Measurements from ENCODE around the gene MYCBP.
A peak's percentile ranks its signal among the peaks of the same experiment; 100 is the strongest.

The MYCBP gene

GRCh38 chr1:38872401-38873026 is 634 bp downstream of the MYCBP start:
- peak overlapping the region; percentile 69 to 96 (median 86) for H3K4me3 ChIP-seq (ENCODE audit: low read depth in 1 of 5, low read length in 5 of 5)
- H3K27me3 ChIP-seq (ENCODE audit: control insufficient read depth in 5 of 5, insufficient read depth in 4 of 5, low read length in 5 of 5), result no peaks in the 10 kb centered on the region
- peak overlapping the region in 4 of 5 donors; percentile 71 to 86 (median 85) for H3K9ac ChIP-seq (ENCODE audit: low read length in 5 of 5)
- no peaks in the 10 kb centered on the region for H3K36me3 ChIP-seq (ENCODE audit: control insufficient read depth in 5 of 5, insufficient read depth in 5 of 5, low read length in 5 of 5)
- no peaks in the 10 kb centered on the region for H3K9me3 ChIP-seq (ENCODE audit: control insufficient read depth in 5 of 5, low read length in 5 of 5)
- peaks cover 5 to 37% (median 33%) of the 10 kb centered on the region in 5 donors for H3K4me1 ChIP-seq (ENCODE audit: control insufficient read depth in 5 of 5, insufficient read depth in 5 of 5, low read length in 5 of 5)
- H3K27ac ChIP-seq (ENCODE audit: low read depth, low read length), result peak overlapping the region; percentile 77

DNA sequence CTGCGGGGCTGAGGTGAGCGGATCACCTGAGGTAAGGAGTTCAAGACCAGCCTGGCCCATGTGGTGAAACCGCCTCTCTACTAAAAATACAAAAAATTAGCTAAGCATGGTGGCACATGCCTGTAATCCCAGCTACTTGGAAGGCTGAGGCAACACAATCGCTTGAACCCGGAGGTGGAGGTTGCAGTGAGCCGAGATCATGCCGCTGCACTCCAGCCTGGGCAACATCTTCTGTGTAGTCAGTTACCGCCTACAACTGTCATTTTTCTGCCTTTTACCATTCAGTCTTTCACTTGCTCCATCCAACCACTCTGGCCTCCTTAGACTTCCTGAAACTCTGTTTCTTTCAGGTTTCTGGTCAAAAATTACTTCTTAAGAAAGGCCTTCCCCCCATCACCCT is 2.2 kb downstream of the MYCBP start:
- no peak overlapping the region for H3K27ac ChIP-seq (ENCODE audit: low read depth, low read length)
- no peaks in the 10 kb centered on the region for H3K36me3 ChIP-seq (ENCODE audit: control insufficient read depth in 5 of 5, insufficient read depth in 5 of 5, low read length in 5 of 5)
- no peaks in the 10 kb centered on the region for H3K9me3 ChIP-seq (ENCODE audit: control insufficient read depth in 5 of 5, low read length in 5 of 5)
- peaks cover 5 to 38% (median 35%) of the 10 kb centered on the region in 5 donors for H3K4me1 ChIP-seq (ENCODE audit: control insufficient read depth in 5 of 5, insufficient read depth in 5 of 5, low read length in 5 of 5)
- H3K9ac ChIP-seq (ENCODE audit: low read length in 5 of 5), result no peak overlapping the region
- H3K4me3 ChIP-seq (ENCODE audit: low read depth in 1 of 5, low read length in 5 of 5), result no peak overlapping the region
- no peaks in the 10 kb centered on the region for H3K27me3 ChIP-seq (ENCODE audit: control insufficient read depth in 5 of 5, insufficient read depth in 4 of 5, low read length in 5 of 5)

DNA sequence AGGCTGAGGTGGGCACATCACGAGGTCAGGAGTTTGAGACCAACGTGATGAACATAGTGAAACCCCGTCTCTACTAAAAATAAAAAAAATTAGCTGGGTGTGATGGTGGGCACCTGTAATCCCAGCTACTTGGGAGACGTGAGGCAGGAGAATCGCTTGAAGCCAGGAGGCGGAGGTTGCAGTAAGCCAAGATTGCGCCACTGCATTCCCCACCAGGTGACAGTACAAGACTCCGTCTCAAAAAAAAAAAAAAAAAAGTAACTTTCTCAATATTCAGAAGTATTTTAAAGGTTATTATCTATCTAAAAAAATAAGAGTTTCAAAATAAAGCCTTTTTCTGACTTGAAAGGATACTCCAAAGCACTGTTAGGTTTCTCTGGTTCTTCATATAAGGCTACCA is 5.9 kb downstream of the MYCBP start:
- Histone ChIP-seq H3K27me3 (ENCODE audit: control insufficient read depth in 5 of 5, insufficient read depth in 4 of 5, low read length in 5 of 5) (no peaks in the 10 kb centered on the region), H3K36me3 (ENCODE audit: control insufficient read depth in 5 of 5, insufficient read depth in 5 of 5, low read length in 5 of 5) (peaks cover 0 to 6% (median 0%) of the 10 kb centered on the region in 5 donors), H3K9me3 (ENCODE audit: control insufficient read depth in 5 of 5, low read length in 5 of 5) (no peaks in the 10 kb centered on the region), H3K27ac (ENCODE audit: low read depth, low read length) (no peak overlapping the region), H3K4me3 (ENCODE audit: low read depth in 1 of 5, low read length in 5 of 5) (no peak overlapping the region), H3K9ac (ENCODE audit: low read length in 5 of 5) (no peak overlapping the region), H3K4me1 (ENCODE audit: control insufficient read depth in 5 of 5, insufficient read depth in 5 of 5, low read length in 5 of 5) (peaks cover 4 to 50% (median 36%) of the 10 kb centered on the region in 5 donors)

- Histone ChIP-seq H3K4me1 (ENCODE audit: control insufficient read depth in 5 of 5, insufficient read depth in 5 of 5, low read length in 5 of 5) (peaks cover 4 to 61% (median 45%) of the 10 kb centered on the region in 5 donors), H3K27ac (ENCODE audit: low read depth, low read length) (peak overlapping the region; percentile 93), H3K9me3 (ENCODE audit: control insufficient read depth in 5 of 5, low read length in 5 of 5) (no peaks in the 10 kb centered on the region), H3K27me3 (ENCODE audit: control insufficient read depth in 5 of 5, insufficient read depth in 4 of 5, low read length in 5 of 5) (no peaks in the 10 kb centered on the region), H3K4me3 (ENCODE audit: low read depth in 1 of 5, low read length in 5 of 5) (no peak overlapping the region), H3K36me3 (ENCODE audit: control insufficient read depth in 5 of 5, insufficient read depth in 5 of 5, low read length in 5 of 5) (peaks cover 0 to 6% (median 0%) of the 10 kb centered on the region in 5 donors), H3K9ac (ENCODE audit: low read length in 5 of 5) (no peak overlapping the region)
Measured at GRCh38 chr1:38865112-38865715, 7.9 kb downstream of the MYCBP start.

DNA sequence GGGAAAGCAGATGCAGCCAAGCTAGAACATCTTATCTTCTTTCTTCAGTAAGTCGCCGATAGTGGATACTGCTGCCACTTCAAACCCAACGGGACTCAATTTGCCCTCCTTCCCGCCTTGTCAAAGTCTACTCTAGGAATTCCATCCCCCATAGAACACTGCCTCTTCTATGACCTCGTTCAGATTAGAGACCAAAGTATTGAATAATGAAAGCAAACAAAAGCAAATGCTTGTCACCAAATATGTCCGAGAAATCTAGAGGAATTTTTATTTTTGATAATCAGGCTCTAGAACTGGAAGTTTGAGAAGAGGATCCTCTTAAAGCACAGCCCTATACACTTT is 12.7 kb downstream of the MYCBP start:
- Histone ChIP-seq H3K4me1 (ENCODE audit: control insufficient read depth in 5 of 5, insufficient read depth in 5 of 5, low read length in 5 of 5) (peaks cover 9 to 80% (median 69%) of the 10 kb centered on the region in 5 donors), H3K27me3 (ENCODE audit: control insufficient read depth in 5 of 5, insufficient read depth in 4 of 5, low read length in 5 of 5) (no peaks in the 10 kb centered on the region), H3K27ac (ENCODE audit: low read depth, low read length) (peak overlapping the region; percentile 91), H3K4me3 (ENCODE audit: low read depth in 1 of 5, low read length in 5 of 5) (peak overlapping the region; percentile 66 to 100 (median 94)), H3K9me3 (ENCODE audit: control insufficient read depth in 5 of 5, low read length in 5 of 5) (no peaks in the 10 kb centered on the region), H3K36me3 (ENCODE audit: control insufficient read depth in 5 of 5, insufficient read depth in 5 of 5, low read length in 5 of 5) (peaks cover 8 to 16% (median 9%) of the 10 kb centered on the region in 5 donors), H3K9ac (ENCODE audit: low read length in 5 of 5) (peak overlapping the region; percentile 77 to 98 (median 87))

GRCh38 chr1:38859561-38860453 is 13.3 kb downstream of the MYCBP start, which contains the start of gene RRAGC:
RRAGC (minus strand) TSS chr1:38859772; CDS start chr1:38859646, 126 bp downstream.
- Histone ChIP-seq H3K27me3 (ENCODE audit: control insufficient read depth in 5 of 5, insufficient read depth in 4 of 5, low read length in 5 of 5) (no peaks in the 10 kb centered on the region), H3K36me3 (ENCODE audit: control insufficient read depth in 5 of 5, insufficient read depth in 5 of 5, low read length in 5 of 5) (peaks cover 8 to 21% (median 13%) of the 10 kb centered on the region in 5 donors), H3K4me3 (ENCODE audit: low read depth in 1 of 5, low read length in 5 of 5) (peak within 1 kb of the TSS; percentile 84 to 100 (median 94)), H3K27ac (ENCODE audit: low read depth, low read length) (peak within 1 kb of the TSS; percentile 98), H3K9ac (ENCODE audit: low read length in 5 of 5) (peak within 1 kb of the TSS; percentile 93 to 100 (median 98)), H3K4me1 (ENCODE audit: control insufficient read depth in 5 of 5, insufficient read depth in 5 of 5, low read length in 5 of 5) (peaks cover 9 to 82% (median 75%) of the 10 kb centered on the region in 5 donors), H3K9me3 (ENCODE audit: control insufficient read depth in 5 of 5, low read length in 5 of 5) (no peaks in the 10 kb centered on the region)

DNA sequence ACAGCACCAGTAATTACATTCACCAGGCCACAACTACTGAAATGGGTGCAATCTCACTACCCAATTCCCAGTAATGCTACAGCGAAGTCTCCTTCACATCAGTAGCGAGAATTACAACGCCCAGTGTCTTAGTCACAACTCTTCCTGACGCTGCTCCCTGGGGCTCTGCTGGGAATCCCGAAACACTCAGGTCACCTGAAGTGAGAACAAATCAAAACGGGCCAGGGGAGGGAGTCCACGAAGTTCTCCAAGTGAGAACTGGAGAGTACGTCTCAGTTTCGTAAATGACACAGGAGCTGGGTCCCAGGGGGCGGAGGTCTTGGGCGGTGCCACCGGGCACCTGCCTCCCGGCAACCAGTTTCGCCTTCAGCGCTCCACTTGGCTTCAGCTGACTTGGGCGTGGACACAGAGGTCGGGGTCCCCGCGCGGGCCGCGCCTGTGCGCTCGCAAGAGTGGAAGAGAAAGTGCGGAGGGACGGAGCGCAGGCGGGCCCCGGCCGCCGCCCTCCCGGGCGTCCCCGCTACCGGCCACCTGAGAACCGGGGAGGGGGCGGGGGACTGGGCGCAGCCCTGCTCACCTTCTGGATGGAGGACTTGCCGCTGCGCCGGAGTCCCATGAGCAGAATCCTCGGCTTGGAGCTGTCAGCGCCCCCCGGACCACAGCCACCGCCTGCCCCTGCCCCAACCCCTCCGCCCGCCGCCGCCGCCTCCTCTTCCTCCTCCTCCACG is 14.2 kb downstream of the MYCBP start:
- H3K27me3 ChIP-seq (ENCODE audit: control insufficient read depth in 5 of 5, insufficient read depth in 4 of 5, low read length in 5 of 5), result no peaks in the 10 kb centered on the region
- peaks cover 8 to 23% (median 15%) of the 10 kb centered on the region in 5 donors for H3K36me3 ChIP-seq (ENCODE audit: control insufficient read depth in 5 of 5, insufficient read depth in 5 of 5, low read length in 5 of 5)
- H3K9me3 ChIP-seq (ENCODE audit: control insufficient read depth in 5 of 5, low read length in 5 of 5), result no peaks in the 10 kb centered on the region
- peak overlapping the region; percentile 21 to 100 (median 96) for H3K9ac ChIP-seq (ENCODE audit: low read length in 5 of 5)
- peak overlapping the region; percentile 98 for H3K27ac ChIP-seq (ENCODE audit: low read depth, low read length)
- H3K4me1 ChIP-seq (ENCODE audit: control insufficient read depth in 5 of 5, insufficient read depth in 5 of 5, low read length in 5 of 5), result peaks cover 9 to 83% (median 75%) of the 10 kb centered on the region in 5 donors
- peak overlapping the region; percentile 81 to 92 (median 85) for H3K4me3 ChIP-seq (ENCODE audit: low read depth in 1 of 5, low read length in 5 of 5)

GRCh38 chr1:38852780-38853179 is 20.4 kb downstream of the MYCBP start:
- Histone ChIP-seq H3K9me3 (ENCODE audit: control insufficient read depth in 5 of 5, low read length in 5 of 5) (no peaks in the 10 kb centered on the region), H3K27ac (ENCODE audit: low read depth, low read length) (peak overlapping the region; percentile 6), H3K36me3 (ENCODE audit: control insufficient read depth in 5 of 5, insufficient read depth in 5 of 5, low read length in 5 of 5) (peaks cover 29 to 54% (median 37%) of the 10 kb centered on the region in 5 donors), H3K9ac (ENCODE audit: low read length in 5 of 5) (no peak overlapping the region), H3K27me3 (ENCODE audit: control insufficient read depth in 5 of 5, insufficient read depth in 4 of 5, low read length in 5 of 5) (no peaks in the 10 kb centered on the region), H3K4me1 (ENCODE audit: control insufficient read depth in 5 of 5, insufficient read depth in 5 of 5, low read length in 5 of 5) (peaks cover 2 to 63% (median 33%) of the 10 kb centered on the region in 5 donors), H3K4me3 (ENCODE audit: low read depth in 1 of 5, low read length in 5 of 5) (no peak overlapping the region)

GRCh38 chr1:38848071-38848470 is 25.1 kb downstream of the MYCBP start:
- H3K36me3 ChIP-seq (ENCODE audit: control insufficient read depth in 5 of 5, insufficient read depth in 5 of 5, low read length in 5 of 5), result peaks cover 43 to 75% (median 50%) of the 10 kb centered on the region in 5 donors
- H3K27ac ChIP-seq (ENCODE audit: low read depth, low read length), result no peak overlapping the region

More at GRCh38 chr1:38848071-38848470, 25.1 kb downstream of the MYCBP start:
- Histone ChIP-seq H3K9me3 (ENCODE audit: control insufficient read depth in 5 of 5, low read length in 5 of 5) (no peaks in the 10 kb centered on the region), H3K9ac (ENCODE audit: low read length in 5 of 5) (no peak overlapping the region), H3K4me1 (ENCODE audit: control insufficient read depth in 5 of 5, insufficient read depth in 5 of 5, low read length in 5 of 5) (peaks cover 0 to 30% (median 7%) of the 10 kb centered on the region in 5 donors), H3K4me3 (ENCODE audit: low read depth in 1 of 5, low read length in 5 of 5) (no peak overlapping the region), H3K27me3 (ENCODE audit: control insufficient read depth in 5 of 5, insufficient read depth in 4 of 5, low read length in 5 of 5) (no peaks in the 10 kb centered on the region)
